Neural cell (in vitro differentiated cells): ENCODE data around the gene EPB41. TPM values are rescaled to one million over a fixed set of nuclear protein-coding genes. Genes with fewer than 3 reads are reported as not detected.

Source experiments
- H2AFZ ChIP-seq: fragments of 200-600, 300-800 bp; sonication (generic), shearing (Covaris generic); 2 replicates; pipeline ENCODE4 v1.6.0; 2014; ENCODE audit warnings: low read depth, mild to moderate bottlenecking, antibody characterized with exemption, low read length, moderate library complexity
- H3F3A ChIP-seq: fragments of 200-600 bp; shearing (Covaris generic); 2 replicates; pipeline ENCODE4 v1.6.1; 2016; ENCODE audit warnings: mild to moderate bottlenecking, moderate library complexity, mixed read lengths, antibody characterized with exemption, low read length; ENCODE audit not compliant: insufficient read depth, poor library complexity, severe bottlenecking
- H3K27ac ChIP-seq: fragments of 200-600, 300-800 bp; sonication (generic), shearing (Covaris generic); 2 replicates; pipeline ENCODE4 v1.5.1; 2014; ENCODE audit warnings: mild to moderate bottlenecking, low read length, moderate library complexity
- H3K27me3 ChIP-seq: fragments of 300-800, 200-600 bp; sonication (generic), shearing (Covaris generic); 2 replicates; pipeline ENCODE4 v1.6.0; 2014; ENCODE audit warnings: mild to moderate bottlenecking, low read depth, low read length, moderate library complexity; ENCODE audit not compliant: insufficient read depth
- H3K36me3 ChIP-seq: fragments of 300-800, 200-600 bp; sonication (generic), shearing (Covaris generic); 2 replicates; pipeline ENCODE4 v1.5.1; 2014; ENCODE audit warnings: mild to moderate bottlenecking, antibody characterized with exemption, low read length, moderate library complexity; ENCODE audit not compliant: insufficient read depth
- H3K4me2 ChIP-seq: fragments of 300-800, 200-600 bp; sonication (generic), shearing (Covaris generic); 2 replicates; pipeline ENCODE4 v1.6.0; 2014; ENCODE audit warnings: mild to moderate bottlenecking, low read length
- H3K4me3 ChIP-seq: fragments of 300-800, 200-600 bp; sonication (generic), shearing (Covaris generic); 2 replicates; pipeline ENCODE4 v1.5.1; 2014; ENCODE audit warnings: mild to moderate bottlenecking, low read length, moderate library complexity
- H3K79me2 ChIP-seq: fragments of 200-600 bp; shearing (Covaris generic); replicated peaks from 2 replicates; pipeline ENCODE4 v1.6.0; 2014; ENCODE audit warnings: mild to moderate bottlenecking, low read length, moderate library complexity; ENCODE audit not compliant: insufficient read depth
- H3K9ac ChIP-seq: fragments of 300-800, 200-600 bp; sonication (generic), shearing (Covaris generic); 2 replicates; pipeline ENCODE4 v1.6.1; 2016; ENCODE audit warnings: mild to moderate bottlenecking, low read length, mixed read lengths
- H3K9me2 ChIP-seq: fragments of 200-600 bp; shearing (Covaris generic); 2 replicates; pipeline ENCODE4 v1.6.1; 2016; ENCODE audit warnings: mild to moderate bottlenecking, low read length, mixed read lengths; ENCODE audit not compliant: insufficient read depth
- H3K9me3 ChIP-seq: fragments of 200-600, 300-800 bp; sonication (generic), shearing (Covaris generic); 2 replicates; pipeline ENCODE4 v1.6.1; 2016; ENCODE audit warnings: mild to moderate bottlenecking, mixed run types, low read length, moderate library complexity, mixed read lengths
- H4K20me1 ChIP-seq: fragments of 200-600 bp; shearing (Covaris generic); 2 replicates; pipeline ENCODE4 v1.6.1; 2016; ENCODE audit warnings: mild to moderate bottlenecking, mixed run types; ENCODE audit not compliant: insufficient read depth
- EP300 ChIP-seq: fragments of 450-650 bp; conservative IDR thresholded peaks from 2 replicates; pipeline ENCODE4 v1.6.1; 2014; ENCODE audit warnings: antibody characterized with exemption, mild to moderate bottlenecking, moderate library complexity; ENCODE audit not compliant: poor library complexity, severe bottlenecking
- EZH2 ChIP-seq: fragments of 200-600, 300-800 bp; shearing (Covaris generic), sonication (generic); IDR thresholded peaks from 2 replicates; pipeline ENCODE4 v1.6.1; 2014; ENCODE audit warnings: antibody characterized with exemption, low read length, borderline replicate concordance, mild to moderate bottlenecking; ENCODE audit not compliant: insufficient read depth, poor library complexity, severe bottlenecking
- MXI1 ChIP-seq: fragments of 450-650 bp; conservative IDR thresholded peaks from 2 replicates; pipeline ENCODE4 v1.6.1; 2014; ENCODE audit warnings: antibody characterized with exemption, mild to moderate bottlenecking; ENCODE audit not compliant: poor library complexity, severe bottlenecking
- POLR2AphosphoS5 ChIP-seq: IDR thresholded peaks from 2 replicates; pipeline ENCODE4 v1.6.1; 2012
- RAD21 ChIP-seq: fragments of 450-650 bp; conservative IDR thresholded peaks from 2 replicates; pipeline ENCODE4 v1.6.1; 2014; ENCODE audit warnings: antibody characterized with exemption, mild to moderate bottlenecking, moderate library complexity
- SMC3 ChIP-seq: fragments of 450-650 bp; conservative IDR thresholded peaks from 2 replicates; pipeline ENCODE4 v1.6.1; 2014; ENCODE audit warnings: antibody characterized with exemption, mild to moderate bottlenecking, moderate library complexity; ENCODE audit not compliant: poor library complexity
- TAF1 ChIP-seq: IDR thresholded peaks from 2 replicates; pipeline ENCODE4 v1.6.1; 2012; ENCODE audit warnings: low read depth
- polyA plus RNA-seq: library from polyadenylated mRNA; depleted of rRNA; stranded (reverse); fragments of >200 nt; gene quantifications from 2 replicates; pipeline ENCODE4 v1.2.3, GENCODE V29; 2014
- TF ChIP-seq, protein P1 (sequence below): IDR thresholded peaks from 2 replicates; pipeline ENCODE4 v1.6.1; 2012; ENCODE audit warnings: borderline replicate concordance
- TF ChIP-seq, protein P2 (sequence below): fragments of 450-650 bp; IDR thresholded peaks from 2 replicates; pipeline ENCODE4 v1.5.1; 2014; ENCODE audit warnings: antibody characterized with exemption, mild to moderate bottlenecking, moderate library complexity; ENCODE audit not compliant: poor library complexity, severe bottlenecking

EPB41 gene
- polyA plus RNA-seq, 1 donor from 2014 or later = 62.0 TPM

DNA sequence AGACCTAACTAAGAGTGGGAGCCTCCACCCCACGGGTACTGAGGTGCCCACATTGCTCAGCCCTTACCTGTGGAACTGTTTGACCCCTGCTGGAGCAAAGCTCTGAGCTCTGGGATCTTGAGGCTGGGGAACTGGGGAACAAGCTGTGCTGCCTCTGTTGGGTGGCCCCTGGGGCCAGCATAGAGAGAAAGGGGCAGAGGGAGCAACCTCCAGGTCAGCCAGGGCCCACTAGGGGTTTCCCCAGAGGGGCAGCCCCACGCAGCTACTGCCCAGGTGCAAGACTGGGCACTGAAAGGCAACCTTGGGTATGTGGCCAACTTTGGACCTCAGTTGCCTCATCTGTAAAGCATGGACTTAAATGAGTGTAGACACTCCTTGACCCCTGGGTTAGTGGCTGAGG, 23.5 kb upstream of the EPB41 start:
- peaks cover 23% of the 10 kb centered on the region for H3K27me3 ChIP-seq
- no peak overlapping the region for H3K4me2 ChIP-seq

DNA sequence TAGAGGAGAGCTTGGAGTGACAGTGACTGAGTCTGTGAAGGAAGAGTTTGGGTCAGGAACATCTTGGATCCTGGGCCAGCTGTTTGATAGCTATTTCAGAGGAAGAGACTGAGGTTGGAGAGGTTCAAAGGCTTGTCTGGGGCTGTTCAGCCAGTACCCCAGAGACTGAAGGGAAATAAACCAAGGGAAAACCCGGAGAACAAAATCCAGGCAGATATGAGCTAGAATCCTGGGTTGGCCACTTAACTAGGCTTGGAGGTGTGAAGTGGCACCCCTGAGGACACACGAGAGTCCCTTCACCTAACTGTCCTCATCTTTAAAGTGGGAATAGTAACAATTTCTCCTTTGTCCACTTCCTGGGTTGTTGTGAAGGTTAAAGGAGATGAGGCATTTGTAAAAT, 23.1 kb upstream of the EPB41 start:
- H3K27ac ChIP-seq = no peak overlapping the region
- H3K27me3 ChIP-seq = peaks cover 21% of the 10 kb centered on the region
- no peak overlapping the region for H3K9ac ChIP-seq

More for the DNA sequence above, 23.5 kb upstream of the EPB41 start:
- no peak overlapping the region for H3K27ac ChIP-seq
- no peak overlapping the region for H3K4me3 ChIP-seq
- H3K9me3 ChIP-seq = no peaks in the 10 kb centered on the region
- no peaks in the 10 kb centered on the region for H3K36me3 ChIP-seq
- H3K79me2 ChIP-seq = no peaks in the 10 kb centered on the region
- no peaks in the 10 kb centered on the region for H3K9me2 ChIP-seq
- no peaks in the 10 kb centered on the region for H4K20me1 ChIP-seq
- TF ChIP-seq MXI1 (no peak), POLR2AphosphoS5 (no peak), SMC3 (no peak), EZH2 (no peak), TAF1 (no peak), RAD21 (no peak), EP300 (no peak)
- TF ChIP-seq, protein P1, sequence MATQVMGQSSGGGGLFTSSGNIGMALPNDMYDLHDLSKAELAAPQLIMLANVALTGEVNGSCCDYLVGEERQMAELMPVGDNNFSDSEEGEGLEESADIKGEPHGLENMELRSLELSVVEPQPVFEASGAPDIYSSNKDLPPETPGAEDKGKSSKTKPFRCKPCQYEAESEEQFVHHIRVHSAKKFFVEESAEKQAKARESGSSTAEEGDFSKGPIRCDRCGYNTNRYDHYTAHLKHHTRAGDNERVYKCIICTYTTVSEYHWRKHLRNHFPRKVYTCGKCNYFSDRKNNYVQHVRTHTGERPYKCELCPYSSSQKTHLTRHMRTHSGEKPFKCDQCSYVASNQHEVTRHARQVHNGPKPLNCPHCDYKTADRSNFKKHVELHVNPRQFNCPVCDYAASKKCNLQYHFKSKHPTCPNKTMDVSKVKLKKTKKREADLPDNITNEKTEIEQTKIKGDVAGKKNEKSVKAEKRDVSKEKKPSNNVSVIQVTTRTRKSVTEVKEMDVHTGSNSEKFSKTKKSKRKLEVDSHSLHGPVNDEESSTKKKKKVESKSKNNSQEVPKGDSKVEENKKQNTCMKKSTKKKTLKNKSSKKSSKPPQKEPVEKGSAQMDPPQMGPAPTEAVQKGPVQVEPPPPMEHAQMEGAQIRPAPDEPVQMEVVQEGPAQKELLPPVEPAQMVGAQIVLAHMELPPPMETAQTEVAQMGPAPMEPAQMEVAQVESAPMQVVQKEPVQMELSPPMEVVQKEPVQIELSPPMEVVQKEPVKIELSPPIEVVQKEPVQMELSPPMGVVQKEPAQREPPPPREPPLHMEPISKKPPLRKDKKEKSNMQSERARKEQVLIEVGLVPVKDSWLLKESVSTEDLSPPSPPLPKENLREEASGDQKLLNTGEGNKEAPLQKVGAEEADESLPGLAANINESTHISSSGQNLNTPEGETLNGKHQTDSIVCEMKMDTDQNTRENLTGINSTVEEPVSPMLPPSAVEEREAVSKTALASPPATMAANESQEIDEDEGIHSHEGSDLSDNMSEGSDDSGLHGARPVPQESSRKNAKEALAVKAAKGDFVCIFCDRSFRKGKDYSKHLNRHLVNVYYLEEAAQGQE = no peak
- TF ChIP-seq, protein P2, sequence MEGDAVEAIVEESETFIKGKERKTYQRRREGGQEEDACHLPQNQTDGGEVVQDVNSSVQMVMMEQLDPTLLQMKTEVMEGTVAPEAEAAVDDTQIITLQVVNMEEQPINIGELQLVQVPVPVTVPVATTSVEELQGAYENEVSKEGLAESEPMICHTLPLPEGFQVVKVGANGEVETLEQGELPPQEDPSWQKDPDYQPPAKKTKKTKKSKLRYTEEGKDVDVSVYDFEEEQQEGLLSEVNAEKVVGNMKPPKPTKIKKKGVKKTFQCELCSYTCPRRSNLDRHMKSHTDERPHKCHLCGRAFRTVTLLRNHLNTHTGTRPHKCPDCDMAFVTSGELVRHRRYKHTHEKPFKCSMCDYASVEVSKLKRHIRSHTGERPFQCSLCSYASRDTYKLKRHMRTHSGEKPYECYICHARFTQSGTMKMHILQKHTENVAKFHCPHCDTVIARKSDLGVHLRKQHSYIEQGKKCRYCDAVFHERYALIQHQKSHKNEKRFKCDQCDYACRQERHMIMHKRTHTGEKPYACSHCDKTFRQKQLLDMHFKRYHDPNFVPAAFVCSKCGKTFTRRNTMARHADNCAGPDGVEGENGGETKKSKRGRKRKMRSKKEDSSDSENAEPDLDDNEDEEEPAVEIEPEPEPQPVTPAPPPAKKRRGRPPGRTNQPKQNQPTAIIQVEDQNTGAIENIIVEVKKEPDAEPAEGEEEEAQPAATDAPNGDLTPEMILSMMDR = no peak
- H3F3A ChIP-seq = peaks cover 3% of the 10 kb centered on the region
- no peak overlapping the region for H3K9ac ChIP-seq
- H2AFZ ChIP-seq = no peak overlapping the region

More for the DNA sequence above, 23.1 kb upstream of the EPB41 start:
- no peaks in the 10 kb centered on the region for H3K79me2 ChIP-seq
- H3K9me2 ChIP-seq = no peaks in the 10 kb centered on the region
- no peak overlapping the region for H3K4me3 ChIP-seq
- H3K9me3 ChIP-seq = no peaks in the 10 kb centered on the region
- TF ChIP-seq, protein P2 = no peak
- TF ChIP-seq SMC3 (no peak), RAD21 (no peak), TAF1 (no peak), MXI1 (no peak), EP300 (no peak), POLR2AphosphoS5 (no peak), EZH2 (no peak)
- TF ChIP-seq, protein P1 = no peak
- no peaks in the 10 kb centered on the region for H4K20me1 ChIP-seq
- H3F3A ChIP-seq = no peaks in the 10 kb centered on the region
- no peak overlapping the region for H3K4me2 ChIP-seq
- no peaks in the 10 kb centered on the region for H3K36me3 ChIP-seq
- no peak overlapping the region for H2AFZ ChIP-seq
